ENCODE results near the gene SLC38A9. TPM values are rescaled to one million over a fixed set of nuclear protein-coding genes. Genes with fewer than 3 reads are reported as not detected.

Gene SLC38A9
- total RNA-seq, 4 donors from 2014 or later = 15.0 to 48.6 (median 32.3) TPM

- no peaks in the 10 kb centered on the region for H3K9me3 ChIP-seq
- H3K27ac ChIP-seq = no peak overlapping the region
- intact Hi-C loops (cut with DNase I; ENCODE audit: low total_unique reads) (no loop called here), in situ Hi-C loops (cut with MboI; ENCODE audit: low pct_ligation_motif_present in 1 of 4, low pct_unique_long_range_greater_than_20kb in 1 of 4, low sequenced_read_pairs in 3 of 4) (no loop called here)
- H3K36me3 ChIP-seq = no peaks in the 10 kb centered on the region
- no peak for DNase-seq
- no peaks in the 10 kb centered on the region for H3K4me1 ChIP-seq
- no peak overlapping the region for H3K4me3 ChIP-seq
- WGBS, 2 donors (ENCODE audit: low coverage in 1 of 2) = 72 to 82% methylated on average over 2 to 3 of the region's 3 CpGs
- TF ChIP-seq EP300 (IDR thresholded peaks at IDR 0.05; ENCODE audit: low read depth) (no peak), POLR2AphosphoS5 (IDR thresholded peaks at IDR 0.05) (no peak), CTCF (IDR thresholded peaks at IDR 0.05) (no peak), POLR2A (IDR thresholded peaks at IDR 0.05) (no peak)
- no peaks in the 10 kb centered on the region for H3K27me3 ChIP-seq
These were observed 38.4 kb upstream of the SLC38A9 start for GRCh38 chr5:55750499-55750898.

- DNase-seq = no peak
- WGBS, 2 donors (ENCODE audit: low coverage in 1 of 2) = 56 to 75% methylated on average over 2 to 3 of the region's 3 CpGs
- Histone ChIP-seq H3K4me3 (no peak overlapping the region), H3K4me1 (no peaks in the 10 kb centered on the region), H3K9me3 (no peaks in the 10 kb centered on the region), H3K27me3 (no peaks in the 10 kb centered on the region), H3K27ac (no peak overlapping the region), H3K36me3 (no peaks in the 10 kb centered on the region)
- in situ Hi-C loops (cut with MboI; ENCODE audit: low pct_ligation_motif_present in 1 of 4, low pct_unique_long_range_greater_than_20kb in 1 of 4, low sequenced_read_pairs in 3 of 4) = no loop called here
- intact Hi-C loops (cut with DNase I; ENCODE audit: low total_unique reads) = no loop called here
- no peak for TF ChIP-seq POLR2AphosphoS5 (IDR thresholded peaks at IDR 0.05)
- no peak for TF ChIP-seq CTCF (IDR thresholded peaks at IDR 0.05)
- TF ChIP-seq EP300 (IDR thresholded peaks at IDR 0.05; ENCODE audit: low read depth) = no peak
- TF ChIP-seq POLR2A (IDR thresholded peaks at IDR 0.05) = no peak
These were observed 37.9 kb upstream of the SLC38A9 start for GRCh38 chr5:55750063-55750462.

GRCh38 chr5:55749387-55749786 is 37.3 kb upstream of the SLC38A9 start:
- 88% methylated on average over 2 of the region's 2 CpGs; no CpG with 5 or more reads in 1 of the 2 donors for WGBS, 2 donors (ENCODE audit: low coverage in 1 of 2)
- no peak for DNase-seq
- intact Hi-C loops (cut with DNase I; ENCODE audit: low total_unique reads) = no loop called here

GRCh38 chr5:55747778-55748318 is 35.7 kb upstream of the SLC38A9 start:
- no peaks in the 10 kb centered on the region for H3K4me1 ChIP-seq
- intact Hi-C loops (cut with DNase I; ENCODE audit: low total_unique reads) = no loop called here
- TF ChIP-seq POLR2A (IDR thresholded peaks at IDR 0.05) = no peak
- TF ChIP-seq CTCF (IDR thresholded peaks at IDR 0.05) = no peak
- TF ChIP-seq POLR2AphosphoS5 (IDR thresholded peaks at IDR 0.05) = no peak
- TF ChIP-seq EP300 (IDR thresholded peaks at IDR 0.05; ENCODE audit: low read depth) = no peak
- H3K4me3 ChIP-seq = no peak overlapping the region
- H3K27ac ChIP-seq = no peak overlapping the region
- no peaks in the 10 kb centered on the region for H3K36me3 ChIP-seq
- in situ Hi-C loops (cut with MboI; ENCODE audit: low pct_ligation_motif_present in 1 of 4, low pct_unique_long_range_greater_than_20kb in 1 of 4, low sequenced_read_pairs in 3 of 4) = no loop called here
- no peaks in the 10 kb centered on the region for H3K9me3 ChIP-seq
- no peak for DNase-seq
- WGBS, 2 donors (ENCODE audit: low coverage in 1 of 2) = 60% methylated on average over 2 of the region's 2 CpGs
- H3K27me3 ChIP-seq = no peaks in the 10 kb centered on the region

More at GRCh38 chr5:55749387-55749786, 37.3 kb upstream of the SLC38A9 start:
- no peak overlapping the region for H3K4me3 ChIP-seq
- H3K27ac ChIP-seq = no peak overlapping the region
- H3K36me3 ChIP-seq = no peaks in the 10 kb centered on the region
- no peaks in the 10 kb centered on the region for H3K9me3 ChIP-seq
- H3K4me1 ChIP-seq = no peaks in the 10 kb centered on the region
- in situ Hi-C loops (cut with MboI; ENCODE audit: low pct_ligation_motif_present in 1 of 4, low pct_unique_long_range_greater_than_20kb in 1 of 4, low sequenced_read_pairs in 3 of 4) = no loop called here
- H3K27me3 ChIP-seq = no peaks in the 10 kb centered on the region
- TF ChIP-seq EP300 (IDR thresholded peaks at IDR 0.05; ENCODE audit: low read depth) (no peak), POLR2A (IDR thresholded peaks at IDR 0.05) (no peak)

GRCh38 chr5:55742778-55743177 is 30.7 kb upstream of the SLC38A9 start:
- Histone ChIP-seq H3K27me3 (no peaks in the 10 kb centered on the region), H3K4me1 (no peaks in the 10 kb centered on the region), H3K27ac (no peak overlapping the region), H3K9me3 (no peaks in the 10 kb centered on the region), H3K36me3 (no peaks in the 10 kb centered on the region), H3K4me3 (no peak overlapping the region)
- intact Hi-C loops (cut with DNase I; ENCODE audit: low total_unique reads) = no loop called here
- in situ Hi-C loops (cut with MboI; ENCODE audit: low pct_ligation_motif_present in 1 of 4, low pct_unique_long_range_greater_than_20kb in 1 of 4, low sequenced_read_pairs in 3 of 4) = no loop called here
- no peak for DNase-seq
- TF ChIP-seq POLR2AphosphoS5 (IDR thresholded peaks at IDR 0.05) = no peak
- TF ChIP-seq POLR2A (IDR thresholded peaks at IDR 0.05) = no peak
- TF ChIP-seq CTCF (IDR thresholded peaks at IDR 0.05) = no peak
- TF ChIP-seq EP300 (IDR thresholded peaks at IDR 0.05; ENCODE audit: low read depth) = no peak
- 95 to 100% methylated on average over 3 of the region's 3 CpGs for WGBS, 2 donors (ENCODE audit: low coverage in 1 of 2)

Data from transverse colon (tissue), 4 donors.